ENCODE results near the gene RAD18.

Gene RAD18

GRCh38 chr3:9000041-9000440 is 36.8 kb upstream of the RAD18 start:
- H3K4me3 ChIP-seq (ENCODE audit: low read length) = no peak overlapping the region
- DNase-seq (ENCODE audit: low read depth) = no peak
- no peak for TF ChIP-seq CTCF (conservative IDR thresholded peaks at IDR 0.05; ENCODE audit: low read depth, low read length)

GRCh38 chr3:8997151-8997550 is 33.9 kb upstream of the RAD18 start:
- no peak overlapping the region for H3K4me3 ChIP-seq (ENCODE audit: low read length)
- DNase-seq (ENCODE audit: low read depth) = no peak
- TF ChIP-seq CTCF (conservative IDR thresholded peaks at IDR 0.05; ENCODE audit: low read depth, low read length) = no peak

GRCh38 chr3:8996681-8997121 is 33.4 kb upstream of the RAD18 start:
- peak; percentile 51 for TF ChIP-seq CTCF (conservative IDR thresholded peaks at IDR 0.05; ENCODE audit: low read depth, low read length)
- no peak overlapping the region for H3K4me3 ChIP-seq (ENCODE audit: low read length)

GRCh38 chr3:8996216-8996615 is 32.9 kb upstream of the RAD18 start:
- no peak for DNase-seq (ENCODE audit: low read depth)
- H3K4me3 ChIP-seq (ENCODE audit: low read length) = no peak overlapping the region
- no peak for TF ChIP-seq CTCF (conservative IDR thresholded peaks at IDR 0.05; ENCODE audit: low read depth, low read length)

More at GRCh38 chr3:8996681-8997121, 33.4 kb upstream of the RAD18 start:
- peak; percentile 11 for DNase-seq (ENCODE audit: low read depth)

- TF ChIP-seq CTCF (conservative IDR thresholded peaks at IDR 0.05; ENCODE audit: low read depth, low read length) = no peak
- H3K4me3 ChIP-seq (ENCODE audit: low read length) = no peak overlapping the region
- no peak for DNase-seq (ENCODE audit: low read depth)
These were observed 31.0 kb upstream of the RAD18 start for GRCh38 chr3:8994226-8994625.

GRCh38 chr3:8993331-8993730 is 30.1 kb upstream of the RAD18 start:
- H3K4me3 ChIP-seq (ENCODE audit: low read length) = no peak overlapping the region
- DNase-seq (ENCODE audit: low read depth) = no peak
- no peak for TF ChIP-seq CTCF (conservative IDR thresholded peaks at IDR 0.05; ENCODE audit: low read depth, low read length)

GRCh38 chr3:8992854-8993253 is 29.6 kb upstream of the RAD18 start:
- DNase-seq (ENCODE audit: low read depth) = no peak
- TF ChIP-seq CTCF (conservative IDR thresholded peaks at IDR 0.05; ENCODE audit: low read depth, low read length) = no peak
- H3K4me3 ChIP-seq (ENCODE audit: low read length) = no peak overlapping the region

All from retinal pigment epithelial cell (primary cell).